ENCODE measurements around the gene P3H1. TPM values are rescaled to one million over a fixed set of nuclear protein-coding genes. Genes with fewer than 3 reads are reported as not detected.

The P3H1 gene
- polyA plus RNA-seq, 3 donors: 16.8 to 56.9 (median 16.9) TPM

DNA sequence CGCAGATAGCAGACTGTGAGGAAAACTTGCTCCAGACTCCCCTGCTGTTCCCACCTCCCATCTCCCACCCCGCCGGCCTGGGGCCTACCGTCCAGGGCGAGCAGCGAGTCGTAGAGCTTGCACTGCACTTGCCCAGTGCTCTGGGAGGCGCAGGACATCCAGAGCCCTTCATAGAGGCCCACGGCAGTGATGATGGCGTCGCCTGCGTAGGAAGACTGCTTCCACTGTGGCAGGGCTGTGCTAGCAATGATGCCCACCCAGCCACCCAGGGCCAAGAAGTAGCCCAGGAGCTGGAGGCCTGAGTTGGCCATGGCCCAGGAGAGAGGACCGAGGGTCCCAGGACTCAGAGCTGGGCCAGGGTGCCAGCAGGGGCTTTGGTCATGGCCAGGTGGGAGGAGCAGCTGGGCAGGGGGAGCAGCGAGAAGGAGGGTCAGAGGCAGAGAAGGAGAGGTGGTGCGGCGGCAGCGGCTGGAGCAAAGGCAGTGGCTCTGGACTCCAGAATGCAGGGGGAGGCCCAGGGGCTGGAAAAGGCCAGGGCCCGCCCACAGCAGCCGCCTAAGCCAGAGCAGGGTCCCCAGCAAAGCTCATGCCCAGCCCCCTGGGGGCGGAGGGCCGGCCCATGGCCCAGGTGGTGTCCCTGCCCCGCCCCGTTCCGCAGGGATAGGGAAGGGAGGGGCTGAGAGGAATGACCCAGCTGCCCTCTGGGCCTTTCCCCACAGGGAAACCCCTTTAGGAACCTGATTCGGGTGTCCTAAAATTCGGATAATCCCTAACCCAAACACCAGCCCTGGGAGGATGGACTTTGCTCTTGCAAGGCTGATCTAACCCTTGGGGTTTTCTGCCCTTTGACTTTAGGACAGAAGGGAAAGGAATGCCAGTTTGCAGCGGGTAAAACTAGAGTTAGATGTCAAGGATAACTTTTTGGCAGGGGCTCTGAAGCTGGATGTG is 26.8 kb downstream of the P3H1 start, which contains the start of gene CLDN19:
Gene CLDN19 (minus strand): TSS at position 484 of the 948 bp plus-strand sequence. CDS start 173 bp downstream, at position 311.
- Mint-ChIP-seq H3K9me3 (peaks cover 0 to 3% (median 0%) of the 10 kb centered on the region in 7 donors), H3K27me3 (ENCODE audit: low read depth in 3 of 3) (peaks cover 0 to 7% (median 1%) of the 10 kb centered on the region in 3 donors), H3K4me3 (no peak within 1 kb of the TSS), H3K36me3 (peaks cover 0 to 5% of the 10 kb centered on the region in 2 donors), H3K4me1 (peaks cover 26% of the 10 kb centered on the region), H3K27ac (peak within 1 kb of the TSS in 2 of 7 donors; percentile 74 to 76)
- Histone ChIP-seq H4K20me1 (ENCODE audit: insufficient read depth, low read length) (no peaks in the 10 kb centered on the region), H3K36me3 (replicated peaks in 1 of 2; ENCODE audit: control insufficient read depth in 1 of 2, insufficient read depth in 2 of 2, low read length in 2 of 2) (no peaks in the 10 kb centered on the region), H3K4me1 (ENCODE audit: control insufficient read depth in 1 of 2, insufficient read depth in 2 of 2, low read length in 2 of 2) (peaks cover 26 to 30% of the 10 kb centered on the region in 2 donors), H3K9me3 (replicated peaks in 1 of 2; ENCODE audit: control insufficient read depth in 1 of 2, insufficient read depth in 1 of 2, low read length in 2 of 2) (no peaks in the 10 kb centered on the region), H3K4me3 (replicated peaks in 1 of 3; ENCODE audit: low read depth in 2 of 3, low read length in 3 of 3) (no peak within 1 kb of the TSS), H3K9ac (ENCODE audit: insufficient read depth, low read length, poor library complexity, severe bottlenecking) (no peak within 1 kb of the TSS), H2AFZ (ENCODE audit: insufficient read depth, low read depth, low read length, poor library complexity, severe bottlenecking) (no peak within 1 kb of the TSS), H3K27ac (ENCODE audit: low read depth in 1 of 2, low read length in 2 of 2) (no peak within 1 kb of the TSS), H3K4me2 (replicated peaks; ENCODE audit: extremely low read depth, low read length, poor library complexity, severe bottlenecking) (no peak within 1 kb of the TSS), H3K79me2 (ENCODE audit: insufficient read depth, low read length) (no peaks in the 10 kb centered on the region), H3K27me3 (ENCODE audit: control insufficient read depth in 2 of 2, insufficient read depth in 2 of 2, low read length in 2 of 2) (no peaks in the 10 kb centered on the region)
- 97% methylated on average over 22 of the region's 27 CpGs for WGBS (ENCODE audit: insufficient coverage)
- no peak for DNase-seq
- TF ChIP-seq, protein P1, sequence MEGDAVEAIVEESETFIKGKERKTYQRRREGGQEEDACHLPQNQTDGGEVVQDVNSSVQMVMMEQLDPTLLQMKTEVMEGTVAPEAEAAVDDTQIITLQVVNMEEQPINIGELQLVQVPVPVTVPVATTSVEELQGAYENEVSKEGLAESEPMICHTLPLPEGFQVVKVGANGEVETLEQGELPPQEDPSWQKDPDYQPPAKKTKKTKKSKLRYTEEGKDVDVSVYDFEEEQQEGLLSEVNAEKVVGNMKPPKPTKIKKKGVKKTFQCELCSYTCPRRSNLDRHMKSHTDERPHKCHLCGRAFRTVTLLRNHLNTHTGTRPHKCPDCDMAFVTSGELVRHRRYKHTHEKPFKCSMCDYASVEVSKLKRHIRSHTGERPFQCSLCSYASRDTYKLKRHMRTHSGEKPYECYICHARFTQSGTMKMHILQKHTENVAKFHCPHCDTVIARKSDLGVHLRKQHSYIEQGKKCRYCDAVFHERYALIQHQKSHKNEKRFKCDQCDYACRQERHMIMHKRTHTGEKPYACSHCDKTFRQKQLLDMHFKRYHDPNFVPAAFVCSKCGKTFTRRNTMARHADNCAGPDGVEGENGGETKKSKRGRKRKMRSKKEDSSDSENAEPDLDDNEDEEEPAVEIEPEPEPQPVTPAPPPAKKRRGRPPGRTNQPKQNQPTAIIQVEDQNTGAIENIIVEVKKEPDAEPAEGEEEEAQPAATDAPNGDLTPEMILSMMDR (IDR thresholded peaks at IDR 0.05): no peak
- intact Hi-C loops (cut with micrococcal nuclease): loop anchor here in 1 of 2 donors (10.0 kb wide), 1 partner anchor 395 kb away; no protein-coding TSS in a partner anchor

- H3K36me3 ChIP-seq (replicated peaks in 1 of 2; ENCODE audit: control insufficient read depth in 1 of 2, insufficient read depth in 2 of 2, low read length in 2 of 2): no peaks in the 10 kb centered on the region
- H3K4me3 Mint-ChIP-seq: no peak overlapping the region
- H3K4me1 Mint-ChIP-seq: peaks cover 26% of the 10 kb centered on the region
- peaks cover 0 to 3% (median 0%) of the 10 kb centered on the region in 7 donors for H3K9me3 Mint-ChIP-seq
- peak overlapping the region in 1 of 2 donors; percentile 69 for H3K27ac ChIP-seq (ENCODE audit: low read depth in 1 of 2, low read length in 2 of 2)
- no peak for DNase-seq
- 100% methylated on average over 2 of the region's 8 CpGs for WGBS (ENCODE audit: insufficient coverage)
- H3K27ac Mint-ChIP-seq: peak overlapping the region in 1 of 7 donors; percentile 13
- intact Hi-C loops (cut with micrococcal nuclease): no loop called here
- H3K36me3 Mint-ChIP-seq: peaks cover 0 to 5% of the 10 kb centered on the region in 2 donors
- H3K9me3 ChIP-seq (replicated peaks in 1 of 2; ENCODE audit: control insufficient read depth in 1 of 2, insufficient read depth in 1 of 2, low read length in 2 of 2): no peaks in the 10 kb centered on the region
- H3K79me2 ChIP-seq (ENCODE audit: insufficient read depth, low read length): no peaks in the 10 kb centered on the region
- H3K4me1 ChIP-seq (ENCODE audit: control insufficient read depth in 1 of 2, insufficient read depth in 2 of 2, low read length in 2 of 2): peaks cover 26 to 30% of the 10 kb centered on the region in 2 donors
- TF ChIP-seq, protein P1 (IDR thresholded peaks at IDR 0.05): no peak
- H3K27me3 ChIP-seq (ENCODE audit: control insufficient read depth in 2 of 2, insufficient read depth in 2 of 2, low read length in 2 of 2): no peaks in the 10 kb centered on the region
- no peak overlapping the region for H3K4me2 ChIP-seq (replicated peaks; ENCODE audit: extremely low read depth, low read length, poor library complexity, severe bottlenecking)
- H2AFZ ChIP-seq (ENCODE audit: insufficient read depth, low read depth, low read length, poor library complexity, severe bottlenecking): no peak overlapping the region
- peak overlapping the region; percentile 24 for H3K9ac ChIP-seq (ENCODE audit: insufficient read depth, low read length, poor library complexity, severe bottlenecking)
- no peaks in the 10 kb centered on the region for H4K20me1 ChIP-seq (ENCODE audit: insufficient read depth, low read length)
- no peak overlapping the region for H3K4me3 ChIP-seq (replicated peaks in 1 of 3; ENCODE audit: low read depth in 2 of 3, low read length in 3 of 3)
- H3K27me3 Mint-ChIP-seq (ENCODE audit: low read depth in 3 of 3): peaks cover 0 to 8% (median 1%) of the 10 kb centered on the region in 3 donors
These were observed 28.1 kb downstream of the P3H1 start for GRCh38 chr1:42738678-42739226.

Data from CD14-positive monocyte (primary cell).